ENCODE measurements around the gene DUOXA1.

The DUOXA1 gene

DNA sequence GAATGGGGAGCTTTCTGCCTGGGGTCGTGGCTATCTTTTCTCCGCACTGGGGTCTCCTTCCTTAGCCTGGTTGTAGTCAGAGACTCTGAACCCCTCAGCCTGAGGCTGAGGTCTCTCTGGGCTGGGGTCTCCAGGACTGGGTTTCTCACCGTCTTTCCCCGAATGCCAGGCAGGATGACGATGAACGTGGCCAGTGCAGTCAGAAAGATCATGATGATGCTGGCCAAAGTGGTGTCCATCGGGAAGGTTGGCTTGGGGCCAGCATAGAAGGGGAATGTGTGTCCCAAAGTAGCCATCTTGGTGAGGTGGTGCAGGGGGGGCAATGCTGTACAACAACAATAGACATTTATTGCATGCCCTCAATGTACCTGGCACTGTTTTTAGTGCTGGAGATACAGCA, 7.0 kb downstream of the DUOXA1 start:
- H3K9ac ChIP-seq (ENCODE audit: low read length), result no peak overlapping the region
- H3K4me3 ChIP-seq (ENCODE audit: low read length), result no peak overlapping the region
- H3K9me3 ChIP-seq (ENCODE audit: control insufficient read depth, low read length), result no peaks in the 10 kb centered on the region
- H3K27me3 ChIP-seq (ENCODE audit: control insufficient read depth, insufficient read depth, low read length), result peaks cover 6% of the 10 kb centered on the region
- H3K36me3 ChIP-seq (ENCODE audit: control insufficient read depth, insufficient read depth, low read length), result no peaks in the 10 kb centered on the region
- H3K4me1 ChIP-seq (ENCODE audit: control insufficient read depth, insufficient read depth, low read length), result peaks cover 16% of the 10 kb centered on the region

DNA sequence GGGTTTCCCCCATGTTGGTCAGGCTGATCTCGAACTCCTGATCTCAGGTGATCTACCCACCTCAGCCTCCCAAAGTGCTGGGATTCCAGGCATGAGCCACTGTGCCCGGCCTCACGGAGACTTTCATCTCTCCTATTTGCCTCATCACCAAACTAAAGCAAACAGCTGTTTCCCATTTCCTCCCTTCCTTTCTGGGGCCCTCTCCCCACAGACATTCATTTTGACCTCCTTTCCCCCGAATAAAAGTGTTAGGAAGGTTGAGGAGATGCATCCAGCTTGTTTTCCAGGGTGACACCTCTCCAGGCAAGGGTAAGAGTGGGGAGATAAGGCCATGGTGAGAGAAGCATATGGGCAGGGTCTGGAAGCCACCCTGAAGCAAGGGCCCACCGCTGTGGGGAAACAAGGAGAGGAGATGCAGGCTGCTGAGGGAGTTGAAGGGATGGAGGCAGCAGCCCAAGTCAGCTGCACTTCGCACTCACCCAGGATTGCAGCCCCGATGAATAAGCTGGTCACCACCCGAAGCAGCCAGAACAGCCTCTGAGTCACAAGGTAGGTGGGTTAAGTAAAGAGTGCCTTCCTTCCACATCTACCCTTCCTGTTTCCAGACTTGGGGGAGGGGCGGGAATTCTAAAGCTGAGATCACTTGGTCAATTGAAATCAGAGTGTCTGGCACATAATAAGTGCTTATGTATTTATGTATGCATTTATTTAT, 7.8 kb downstream of the DUOXA1 start:
- H3K36me3 ChIP-seq (ENCODE audit: control insufficient read depth, insufficient read depth, low read length), result no peaks in the 10 kb centered on the region
- H3K27me3 ChIP-seq (ENCODE audit: control insufficient read depth, insufficient read depth, low read length), result peaks cover 11% of the 10 kb centered on the region
- H3K4me1 ChIP-seq (ENCODE audit: control insufficient read depth, insufficient read depth, low read length), result peaks cover 25% of the 10 kb centered on the region

DNA sequence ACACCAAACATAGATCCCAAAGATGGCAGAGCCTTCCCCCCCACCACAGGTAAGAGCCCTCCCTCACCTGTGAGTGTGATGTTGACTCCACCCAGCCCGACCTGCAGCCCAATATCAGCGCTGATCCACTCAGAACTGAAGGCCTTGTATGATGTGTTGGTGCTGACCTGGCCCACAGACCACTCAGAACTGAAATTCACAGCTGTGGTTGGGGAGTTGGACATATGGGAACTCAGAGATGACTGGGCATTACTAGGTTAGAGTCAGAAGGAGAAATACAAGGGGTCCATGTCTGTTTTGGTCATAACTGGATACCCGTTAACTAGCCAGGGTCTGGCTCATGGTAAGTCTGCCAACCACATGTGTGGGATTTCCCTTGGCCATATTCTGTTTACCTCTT, 8.7 kb downstream of the DUOXA1 start:
- Histone ChIP-seq H3K4me1 (ENCODE audit: control insufficient read depth, insufficient read depth, low read length) (peaks cover 33% of the 10 kb centered on the region), H3K9me3 (ENCODE audit: control insufficient read depth, low read length) (no peaks in the 10 kb centered on the region), H3K4me3 (ENCODE audit: low read length) (no peak overlapping the region), H3K27me3 (ENCODE audit: control insufficient read depth, insufficient read depth, low read length) (peaks cover 20% of the 10 kb centered on the region), H3K36me3 (ENCODE audit: control insufficient read depth, insufficient read depth, low read length) (no peaks in the 10 kb centered on the region), H3K9ac (ENCODE audit: low read length) (no peak overlapping the region)

More for the DNA sequence above, 7.8 kb downstream of the DUOXA1 start:
- H3K9me3 ChIP-seq (ENCODE audit: control insufficient read depth, low read length), result no peaks in the 10 kb centered on the region
- no peak overlapping the region for H3K9ac ChIP-seq (ENCODE audit: low read length)
- no peak overlapping the region for H3K4me3 ChIP-seq (ENCODE audit: low read length)

DNA sequence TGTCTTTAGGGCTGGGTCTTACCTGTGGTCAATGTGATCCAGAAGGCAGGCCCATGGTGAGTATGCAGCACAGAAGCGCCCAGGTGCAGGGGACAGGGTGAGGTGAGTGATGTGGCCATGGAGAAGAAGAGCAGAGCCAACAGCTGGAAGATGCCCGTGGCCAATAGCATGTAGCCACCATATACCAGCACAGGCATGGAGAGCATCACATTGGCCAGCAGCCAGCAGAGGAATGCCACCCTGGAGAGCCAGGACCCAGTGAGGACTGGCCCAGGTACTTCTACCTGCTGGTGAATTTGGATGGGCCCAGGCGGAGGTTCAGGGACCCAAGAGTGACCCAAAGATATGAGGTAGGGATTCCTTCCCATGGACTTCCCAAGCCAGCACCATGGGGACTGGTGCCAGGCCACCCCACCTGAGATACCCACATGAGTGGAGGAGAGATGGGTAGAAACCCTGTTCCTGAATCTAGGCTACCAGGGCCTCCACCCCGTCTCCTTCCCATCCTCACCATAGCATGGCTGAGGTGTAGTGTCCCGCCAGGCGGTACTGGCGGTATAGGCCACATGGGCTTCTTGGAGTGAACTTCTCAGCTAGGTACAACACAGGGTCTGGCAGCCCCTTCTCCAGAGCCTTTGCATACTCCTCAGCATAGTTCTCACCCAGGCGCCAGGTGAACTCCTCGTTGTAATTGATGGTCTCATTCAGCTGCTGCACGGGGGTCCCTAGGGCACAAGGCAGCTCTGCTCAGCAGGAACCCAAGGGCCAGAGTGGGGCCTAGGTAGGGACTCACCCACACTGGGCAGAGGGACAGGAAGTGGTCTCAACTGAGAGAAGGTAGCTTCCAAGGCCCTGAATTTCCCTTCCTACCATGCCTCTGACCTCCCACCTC, 9.4 kb downstream of the DUOXA1 start:
- Histone ChIP-seq H3K36me3 (ENCODE audit: control insufficient read depth, insufficient read depth, low read length) (no peaks in the 10 kb centered on the region), H3K9me3 (ENCODE audit: control insufficient read depth, low read length) (no peaks in the 10 kb centered on the region), H3K9ac (ENCODE audit: low read length) (no peak overlapping the region), H3K27me3 (ENCODE audit: control insufficient read depth, insufficient read depth, low read length) (peaks cover 26% of the 10 kb centered on the region), H3K4me3 (ENCODE audit: low read length) (no peak overlapping the region), H3K4me1 (ENCODE audit: control insufficient read depth, insufficient read depth, low read length) (peaks cover 33% of the 10 kb centered on the region)

DNA sequence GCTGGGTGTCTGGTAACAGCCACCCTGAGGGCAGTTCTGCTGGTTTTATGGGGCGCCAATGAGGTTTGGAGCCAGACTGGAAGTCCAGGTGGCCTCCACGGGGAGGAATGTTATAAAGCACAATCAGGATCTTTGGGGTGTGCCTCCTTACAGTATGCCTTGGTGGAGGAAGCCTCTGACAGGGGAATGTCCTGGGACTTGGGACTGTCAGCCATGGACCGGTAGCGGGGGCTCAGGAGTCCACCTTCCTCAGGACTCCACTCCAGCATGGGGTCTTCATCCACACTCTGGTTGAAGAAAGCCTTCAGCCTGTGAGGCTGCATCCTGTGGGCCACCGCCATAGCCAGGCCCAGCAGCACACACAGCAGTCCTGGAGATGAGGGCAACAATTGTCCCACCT, 10.7 kb downstream of the DUOXA1 start:
- no peaks in the 10 kb centered on the region for H3K36me3 ChIP-seq (ENCODE audit: control insufficient read depth, insufficient read depth, low read length)
- peaks cover 40% of the 10 kb centered on the region for H3K27me3 ChIP-seq (ENCODE audit: control insufficient read depth, insufficient read depth, low read length)
- no peak overlapping the region for H3K9ac ChIP-seq (ENCODE audit: low read length)
- peaks cover 41% of the 10 kb centered on the region for H3K4me1 ChIP-seq (ENCODE audit: control insufficient read depth, insufficient read depth, low read length)
- no peaks in the 10 kb centered on the region for H3K9me3 ChIP-seq (ENCODE audit: control insufficient read depth, low read length)
- H3K4me3 ChIP-seq (ENCODE audit: low read length), result no peak overlapping the region

DNA sequence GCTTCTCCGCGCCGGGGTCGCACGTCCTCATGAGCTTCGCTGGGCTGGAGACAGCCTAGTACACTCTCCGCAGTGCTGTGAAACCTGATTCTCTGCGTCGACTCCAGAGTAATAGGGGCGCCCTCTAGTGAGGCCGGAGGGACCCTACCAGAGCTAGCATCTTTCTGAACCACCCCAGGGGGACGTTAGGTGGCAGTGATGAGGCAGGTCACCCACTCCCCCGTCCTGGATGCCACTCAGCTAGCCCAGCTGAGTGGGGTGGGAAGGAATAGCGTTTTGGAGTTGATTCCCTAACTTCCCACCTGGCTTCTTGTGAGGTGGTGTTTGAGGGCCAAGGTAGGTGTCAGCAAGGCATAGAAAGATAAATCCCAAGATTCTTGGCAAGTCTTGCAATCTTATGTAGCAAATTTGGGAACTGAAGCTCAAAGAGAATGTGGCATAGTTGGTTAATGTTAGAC, 11.5 kb downstream of the DUOXA1 start:
- H3K27me3 ChIP-seq (ENCODE audit: control insufficient read depth, insufficient read depth, low read length), result peaks cover 48% of the 10 kb centered on the region
- H3K4me1 ChIP-seq (ENCODE audit: control insufficient read depth, insufficient read depth, low read length), result peaks cover 50% of the 10 kb centered on the region
- no peaks in the 10 kb centered on the region for H3K9me3 ChIP-seq (ENCODE audit: control insufficient read depth, low read length)
- no peak overlapping the region for H3K4me3 ChIP-seq (ENCODE audit: low read length)
- H3K36me3 ChIP-seq (ENCODE audit: control insufficient read depth, insufficient read depth, low read length), result no peaks in the 10 kb centered on the region
- no peak overlapping the region for H3K9ac ChIP-seq (ENCODE audit: low read length)

DNA sequence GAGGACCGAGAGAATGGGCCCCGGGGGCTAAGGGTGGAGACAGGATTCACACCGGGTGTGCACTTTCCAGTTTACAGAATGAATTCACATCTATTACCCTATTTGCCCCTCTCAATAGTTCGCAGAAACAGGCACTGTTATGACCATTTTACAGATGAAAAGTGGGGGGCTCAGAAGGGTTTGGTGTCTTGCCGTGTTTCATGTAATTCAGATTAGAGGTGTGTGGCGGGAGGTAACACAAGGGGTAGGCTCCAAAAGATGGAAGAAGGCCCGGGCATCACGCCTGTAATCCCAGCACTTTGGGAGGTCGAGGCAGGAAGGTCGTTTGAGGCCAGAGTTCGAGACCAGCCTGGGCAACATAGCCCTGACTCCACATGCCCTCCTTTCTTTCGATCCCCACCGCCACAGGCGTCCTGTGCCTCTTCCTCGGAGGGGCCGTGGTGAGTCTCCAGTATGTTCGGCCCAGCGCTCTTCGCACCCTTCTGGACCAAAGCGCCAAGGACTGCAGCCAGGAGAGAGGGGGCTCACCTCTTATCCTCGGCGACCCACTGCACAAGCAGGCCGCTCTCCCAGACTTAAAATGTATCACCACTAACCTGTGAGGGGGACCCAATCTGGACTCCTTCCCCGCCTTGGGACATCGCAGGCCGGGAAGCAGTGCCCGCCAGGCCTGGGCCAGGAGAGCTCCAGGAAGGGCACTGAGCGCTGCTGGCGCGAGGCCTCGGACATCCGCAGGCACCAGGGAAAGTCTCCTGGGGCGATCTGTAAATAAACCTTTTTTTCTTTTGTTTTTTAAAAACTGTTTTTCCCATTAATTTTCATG, 12.2 kb downstream of the DUOXA1 start:
- peaks cover 54% of the 10 kb centered on the region for H3K4me1 ChIP-seq (ENCODE audit: control insufficient read depth, insufficient read depth, low read length)
- peaks cover 55% of the 10 kb centered on the region for H3K27me3 ChIP-seq (ENCODE audit: control insufficient read depth, insufficient read depth, low read length)
- H3K9me3 ChIP-seq (ENCODE audit: control insufficient read depth, low read length), result no peaks in the 10 kb centered on the region
- H3K36me3 ChIP-seq (ENCODE audit: control insufficient read depth, insufficient read depth, low read length), result no peaks in the 10 kb centered on the region
- no peak overlapping the region for H3K4me3 ChIP-seq (ENCODE audit: low read length)
- no peak overlapping the region for H3K9ac ChIP-seq (ENCODE audit: low read length)

DNA sequence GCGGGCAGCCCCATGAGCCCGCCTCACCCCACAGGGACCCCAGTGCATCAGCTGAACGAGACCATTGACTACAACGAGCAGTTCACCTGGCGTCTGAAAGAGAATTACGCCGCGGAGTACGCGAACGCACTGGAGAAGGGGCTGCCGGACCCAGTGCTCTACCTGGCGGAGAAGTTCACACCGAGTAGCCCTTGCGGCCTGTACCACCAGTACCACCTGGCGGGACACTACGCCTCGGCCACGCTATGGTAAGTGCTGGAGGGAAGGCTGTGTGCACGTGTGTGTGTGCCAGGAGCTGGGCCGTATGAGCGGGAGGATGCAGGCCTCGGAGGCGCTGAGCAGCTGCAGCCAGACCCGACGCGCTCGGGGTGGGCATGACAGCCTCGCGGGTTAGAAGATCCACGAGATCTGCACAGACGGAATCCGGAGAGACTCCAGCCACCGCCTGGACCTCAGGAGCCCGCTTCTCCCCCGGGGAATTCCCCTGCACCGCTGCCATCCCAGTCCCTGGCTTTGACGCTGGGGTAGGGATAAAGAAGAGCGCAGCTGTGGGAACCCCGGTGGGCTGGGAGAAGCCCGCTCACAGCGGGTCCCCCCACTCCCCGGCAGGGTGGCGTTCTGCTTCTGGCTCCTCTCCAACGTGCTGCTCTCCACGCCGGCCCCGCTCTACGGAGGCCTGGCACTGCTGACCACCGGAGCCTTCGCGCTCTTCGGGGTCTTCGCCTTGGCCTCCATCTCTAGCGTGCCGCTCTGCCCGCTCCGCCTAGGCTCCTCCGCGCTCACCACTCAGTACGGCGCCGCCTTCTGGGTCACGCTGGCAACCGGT, 13.0 kb downstream of the DUOXA1 start:
- no peak overlapping the region for H3K4me3 ChIP-seq (ENCODE audit: low read length)
- no peaks in the 10 kb centered on the region for H3K9me3 ChIP-seq (ENCODE audit: control insufficient read depth, low read length)
- H3K27me3 ChIP-seq (ENCODE audit: control insufficient read depth, insufficient read depth, low read length), result peaks cover 63% of the 10 kb centered on the region
- H3K4me1 ChIP-seq (ENCODE audit: control insufficient read depth, insufficient read depth, low read length), result peaks cover 54% of the 10 kb centered on the region
- H3K9ac ChIP-seq (ENCODE audit: low read length), result no peak overlapping the region
- no peaks in the 10 kb centered on the region for H3K36me3 ChIP-seq (ENCODE audit: control insufficient read depth, insufficient read depth, low read length)

DNA sequence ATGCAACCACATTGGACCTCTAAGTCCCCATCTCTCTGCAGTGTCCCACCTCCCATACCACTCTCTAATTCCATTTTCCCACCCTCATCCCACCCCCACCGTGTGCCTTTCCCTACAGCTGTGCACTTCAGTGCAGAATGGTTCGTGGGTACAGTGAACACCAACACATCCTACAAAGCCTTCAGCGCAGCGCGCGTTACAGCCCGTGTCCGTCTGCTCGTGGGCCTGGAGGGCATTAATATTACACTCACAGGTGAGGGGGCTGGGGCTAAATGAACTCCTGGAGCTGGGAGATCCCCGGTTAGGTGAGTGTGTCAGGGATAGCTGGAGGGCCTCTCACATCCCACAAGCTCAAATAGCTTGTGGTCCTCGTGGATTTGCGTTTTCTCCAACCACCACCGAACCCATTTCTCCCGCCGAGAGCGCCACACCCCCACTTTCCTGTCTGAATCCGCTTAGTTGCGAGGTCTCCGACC, 13.6 kb downstream of the DUOXA1 start:
- Histone ChIP-seq H3K9ac (ENCODE audit: low read length) (no peak overlapping the region), H3K36me3 (ENCODE audit: control insufficient read depth, insufficient read depth, low read length) (no peaks in the 10 kb centered on the region), H3K4me3 (ENCODE audit: low read length) (no peak overlapping the region), H3K4me1 (ENCODE audit: control insufficient read depth, insufficient read depth, low read length) (peaks cover 50% of the 10 kb centered on the region), H3K27me3 (ENCODE audit: control insufficient read depth, insufficient read depth, low read length) (peaks cover 67% of the 10 kb centered on the region), H3K9me3 (ENCODE audit: control insufficient read depth, low read length) (no peaks in the 10 kb centered on the region)

DNA sequence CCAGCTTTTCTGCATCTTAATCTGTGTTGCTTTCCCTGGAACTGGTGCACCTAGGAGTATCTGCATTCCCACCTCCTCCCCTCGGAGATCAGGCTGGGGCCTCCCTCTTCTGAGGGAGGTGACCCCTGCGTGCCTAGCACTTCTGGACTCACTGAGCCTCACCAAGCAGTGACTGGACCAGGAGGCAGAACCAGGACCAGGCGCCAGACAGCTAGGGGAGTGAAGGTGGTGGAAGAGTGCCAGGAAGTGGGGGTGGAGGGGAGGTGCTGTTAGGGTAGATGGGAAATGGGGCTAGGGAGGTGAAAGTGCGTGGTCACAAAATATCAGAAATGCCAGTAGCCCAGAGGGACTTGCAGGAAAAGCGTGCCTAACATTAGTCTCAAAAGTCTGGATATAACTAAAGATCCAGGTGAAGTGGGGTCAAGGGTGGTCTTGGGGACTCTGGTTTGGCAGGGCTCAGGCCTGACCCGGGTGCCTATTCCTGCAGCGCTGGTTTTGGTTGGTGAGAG, 14.3 kb downstream of the DUOXA1 start:
- no peaks in the 10 kb centered on the region for H3K36me3 ChIP-seq (ENCODE audit: control insufficient read depth, insufficient read depth, low read length)
- H3K4me3 ChIP-seq (ENCODE audit: low read length), result no peak overlapping the region
- no peak overlapping the region for H3K9ac ChIP-seq (ENCODE audit: low read length)
- peaks cover 70% of the 10 kb centered on the region for H3K27me3 ChIP-seq (ENCODE audit: control insufficient read depth, insufficient read depth, low read length)
- H3K9me3 ChIP-seq (ENCODE audit: control insufficient read depth, low read length), result no peaks in the 10 kb centered on the region
- peaks cover 50% of the 10 kb centered on the region for H3K4me1 ChIP-seq (ENCODE audit: control insufficient read depth, insufficient read depth, low read length)

DNA sequence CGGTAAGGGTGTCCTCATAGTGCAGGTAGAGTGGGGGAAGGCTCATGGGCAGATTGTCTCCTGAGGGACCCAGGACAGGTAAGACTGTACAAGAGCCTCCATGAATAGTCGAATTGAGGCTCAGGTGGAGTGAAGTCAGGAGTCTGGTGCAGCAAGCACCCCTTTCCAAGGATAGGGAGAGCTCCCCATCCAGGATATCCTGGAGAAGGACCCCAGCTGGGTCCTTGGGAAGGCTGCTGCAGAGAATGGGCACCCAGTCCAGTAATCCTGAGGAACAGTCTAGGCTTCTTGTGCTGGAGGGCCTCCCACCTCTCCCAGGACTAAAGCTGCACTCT, 15.0 kb downstream of the DUOXA1 start:
- no peak overlapping the region for H3K9ac ChIP-seq (ENCODE audit: low read length)
- peaks cover 50% of the 10 kb centered on the region for H3K4me1 ChIP-seq (ENCODE audit: control insufficient read depth, insufficient read depth, low read length)
- H3K36me3 ChIP-seq (ENCODE audit: control insufficient read depth, insufficient read depth, low read length), result no peaks in the 10 kb centered on the region
- H3K9me3 ChIP-seq (ENCODE audit: control insufficient read depth, low read length), result no peaks in the 10 kb centered on the region
- no peak overlapping the region for H3K4me3 ChIP-seq (ENCODE audit: low read length)
- peaks cover 77% of the 10 kb centered on the region for H3K27me3 ChIP-seq (ENCODE audit: control insufficient read depth, insufficient read depth, low read length)
